B cell (primary cell): ENCODE measurements around the gene TIMM10. TPM values are rescaled to one million over a fixed set of nuclear protein-coding genes. Genes with fewer than 3 reads are reported as not detected.

Source experiments
- polyA plus RNA-seq: library from polyadenylated mRNA; depleted of rRNA; stranded (reverse); fragments of >200 nt; gene quantifications from 2 replicates; pipeline ENCODE4 v1.2.3, GENCODE V29; 2012
- small RNA-seq: library from RNA; depleted of rRNA; stranded (forward); fragments of <200 nt; gene quantifications from one replicate; pipeline ENCODE3, GENCODE V24; 2012; ENCODE audit warnings: low replicate concordance, low read depth; ENCODE audit not compliant: insufficient read length
- total RNA-seq, 2 donors: library from RNA; stranded (reverse); fragments of 120-200 nt in 1 of 2; gene quantifications; 1 replicate in 1 of 2; 2 replicates in 1 of 2; pipeline versions ENCODE4 v1.2.3 to v1.2.4, GENCODE V29; 2013 to 2022

TIMM10 gene
- total and polyA plus RNA-seq, 2 donors (not counting 1 experiment from before 2014, with no cell fraction given): 36.5 to 39.6 TPM

Small RNA genes lying within 50 kb of the gene (small RNA-seq; reads per million reads assigned to genes)
- not detected for gene RN7SL605P

Other genes starting within 250 kb of the TIMM10 start
- 8.1 and 12.2 TPM in 2 replicates for gene TNKS1BP1, start 205.8 kb downstream of the TIMM10 start, total RNA-seq
- 2.2 and 2.9 TPM in 2 replicates for gene TNKS1BP1, start 205.8 kb downstream of the TIMM10 start, polyA plus RNA-seq
- gene SSRP1, start 194.9 kb downstream of the TIMM10 start, total RNA-seq: 63.8 and 66.6 TPM in 2 replicates
- 40.9 and 49.3 TPM in 2 replicates for gene SSRP1, start 194.9 kb downstream of the TIMM10 start, polyA plus RNA-seq
- gene P2RX3, start 192.4 kb downstream of the TIMM10 start, total RNA-seq: not detected in 2 replicates
- not detected in 2 replicates for gene P2RX3, start 192.4 kb downstream of the TIMM10 start, polyA plus RNA-seq
- gene PRG3, start 149.6 kb downstream of the TIMM10 start, total RNA-seq: not detected in 2 replicates
- gene PRG3, start 149.6 kb downstream of the TIMM10 start, polyA plus RNA-seq: not detected in 2 replicates
- not detected in 2 replicates for gene PRG2, start 140.1 kb downstream of the TIMM10 start, total RNA-seq
- 0.07 and 0.52 TPM in 2 replicates for gene PRG2, start 140.1 kb downstream of the TIMM10 start, polyA plus RNA-seq
- 19.3 and 20.9 TPM in 2 replicates for gene SLC43A3, start 103.6 kb downstream of the TIMM10 start, total RNA-seq
- gene SLC43A3, start 103.6 kb downstream of the TIMM10 start, polyA plus RNA-seq: 7.6 and 8.0 TPM in 2 replicates
- gene RTN4RL2, start 70.2 kb downstream of the TIMM10 start, total RNA-seq: 0.12 and 0.27 TPM in 2 replicates
- 0.10 and 0.13 TPM in 2 replicates for gene RTN4RL2, start 70.2 kb downstream of the TIMM10 start, polyA plus RNA-seq
- gene SLC43A1, start 15.1 kb downstream of the TIMM10 start, total RNA-seq: 3.7 and 5.9 TPM in 2 replicates
- gene SLC43A1, start 15.1 kb downstream of the TIMM10 start, polyA plus RNA-seq: 4.8 and 6.4 TPM in 2 replicates
- gene SMTNL1, start 6.8 kb upstream of the TIMM10 start, total RNA-seq: not detected in 2 replicates
- gene SMTNL1, start 6.8 kb upstream of the TIMM10 start, polyA plus RNA-seq: not detected in 2 replicates
- 66.3 and 70.7 TPM in 2 replicates for gene UBE2L6, start 36.9 kb upstream of the TIMM10 start, total RNA-seq
- gene UBE2L6, start 36.9 kb upstream of the TIMM10 start, polyA plus RNA-seq: 45.6 and 63.5 TPM in 2 replicates
- gene SERPING1, start 66.9 kb upstream of the TIMM10 start, total RNA-seq: not detected in 2 replicates
- not detected in 2 replicates for gene SERPING1, start 66.9 kb upstream of the TIMM10 start, polyA plus RNA-seq
- 1.1 and 1.9 TPM in 2 replicates for gene YPEL4, start 119.2 kb upstream of the TIMM10 start, total RNA-seq
- 0.03 and 0.19 TPM in 2 replicates for gene YPEL4, start 119.2 kb upstream of the TIMM10 start, polyA plus RNA-seq
- 15.5 and 15.8 TPM in 2 replicates for gene CLP1, start 127.0 kb upstream of the TIMM10 start, total RNA-seq
- 6.0 and 9.5 TPM in 2 replicates for gene CLP1, start 127.0 kb upstream of the TIMM10 start, polyA plus RNA-seq
- 53.8 and 56.2 TPM in 2 replicates for gene ZDHHC5, start 137.4 kb upstream of the TIMM10 start, total RNA-seq
- gene ZDHHC5, start 137.4 kb upstream of the TIMM10 start, polyA plus RNA-seq: 31.5 and 33.7 TPM in 2 replicates
- gene MED19, start 181.5 kb upstream of the TIMM10 start, total RNA-seq: 13.7 and 15.0 TPM in 2 replicates
- 9.3 and 10.1 TPM in 2 replicates for gene MED19, start 181.5 kb upstream of the TIMM10 start, polyA plus RNA-seq
- 58.8 and 60.2 TPM in 2 replicates for gene TMX2, start 181.8 kb upstream of the TIMM10 start, total RNA-seq
- gene TMX2, start 181.8 kb upstream of the TIMM10 start, polyA plus RNA-seq: 29.5 and 40.3 TPM in 2 replicates
- gene SELENOH, start 210.7 kb upstream of the TIMM10 start, total RNA-seq: 147 and 153 TPM in 2 replicates
- 170 and 196 TPM in 2 replicates for gene SELENOH, start 210.7 kb upstream of the TIMM10 start, polyA plus RNA-seq
- not detected in 2 replicates for gene BTBD18, start 221.1 kb upstream of the TIMM10 start, total RNA-seq
- gene BTBD18, start 221.1 kb upstream of the TIMM10 start, polyA plus RNA-seq: 0.04 TPM in 1 of 2 replicates, not detected in the other
- gene CTNND1, start 231.0 kb upstream of the TIMM10 start, total RNA-seq: 54.4 and 59.2 TPM in 2 replicates
- gene CTNND1, start 231.0 kb upstream of the TIMM10 start, polyA plus RNA-seq: 12.1 and 25.7 TPM in 2 replicates